Measurements from ENCODE around the gene CTRB1.

Gene CTRB1

GRCh38 chr16:75273054-75273925, 54.5 kb downstream of the CTRB1 start:
- no peak for DNase-seq
